Cardiac muscle cell (in vitro differentiated cells and primary cell): ENCODE data around the gene MMP3. TPM values are rescaled to one million over a fixed set of nuclear protein-coding genes. Genes with fewer than 3 reads are reported as not detected.

Experiments used
- DNase-seq, 2 donors: peaks; one replicate each; pipeline versions ENCODE4 v3.0.0 to v3.0.0-alpha.2; 2010 to 2017; ENCODE audit warnings: low read depth in 1 of 2, low spot score in 1 of 2
- H3K27ac ChIP-seq: fragments of 200-600 bp; sonication (generic); 2 replicates; pipeline ENCODE4 v1.5.1; 2016
- H3K27me3 ChIP-seq: fragments of 200-600 bp; sonication (generic); 2 replicates; pipeline ENCODE4 v1.6.0; 2016; ENCODE audit warnings: control low read depth
- H3K36me3 ChIP-seq: fragments of 200-600 bp; sonication (generic); 2 replicates; pipeline ENCODE4 v1.5.1; 2016; ENCODE audit warnings: control low read depth
- H3K4me1 ChIP-seq: fragments of 200-600 bp; sonication (generic); 2 replicates; pipeline ENCODE4 v1.8.1; 2017; ENCODE audit warnings: low read depth, mild to moderate bottlenecking, mixed run types
- H3K4me3 ChIP-seq: fragments of 200-600 bp; sonication (generic); 2 replicates; pipeline ENCODE4 v1.5.1; 2016; ENCODE audit warnings: mild to moderate bottlenecking
- H3K9me3 ChIP-seq: fragments of 200-600 bp; sonication (generic); 2 replicates; pipeline ENCODE4 v1.5.1; 2017; ENCODE audit warnings: low read depth, mild to moderate bottlenecking, control low read depth
- CTCF ChIP-seq: IDR thresholded peaks from 2 replicates; pipeline ENCODE4 v1.5.1; 2012; ENCODE audit warnings: low read depth, mild to moderate bottlenecking, low read length
- polyA plus RNA-seq: library from polyadenylated mRNA; unstranded; fragments of >200 nt; fragmentation: Nextera tagmentation; extraction: Ambion mirVana; gene quantifications from 2 replicates; pipeline ENCODE4 v1.2.1, GENCODE V29; 2016
- total RNA-seq: library from RNA; depleted of rRNA; stranded (reverse); fragments of >200 nt; gene quantifications from 2 replicates; pipeline ENCODE4 v1.2.3, GENCODE V29; 2016

Gene MMP3
- total and polyA plus RNA-seq, 2 experiments from 2014 or later, result not detected

- peak in 1 of 2 donors; percentile 11 for DNase-seq
- Histone ChIP-seq H3K4me3 (no peak overlapping the region), H3K27me3 (no peaks in the 10 kb centered on the region), H3K27ac (no peak overlapping the region), H3K9me3 (no peaks in the 10 kb centered on the region), H3K4me1 (peaks cover 4% of the 10 kb centered on the region), H3K36me3 (no peaks in the 10 kb centered on the region)
- no peak for TF ChIP-seq CTCF
Measured at GRCh38 chr11:102791271-102792036, 52.0 kb downstream of the MMP3 start.

GRCh38 chr11:102788334-102788995 is 54.9 kb downstream of the MMP3 start:
- no peaks in the 10 kb centered on the region for H3K9me3 ChIP-seq
- peaks cover 7% of the 10 kb centered on the region for H3K4me1 ChIP-seq
- DNase-seq, result no peak
- no peaks in the 10 kb centered on the region for H3K36me3 ChIP-seq
- no peak overlapping the region for H3K27ac ChIP-seq
- no peak for TF ChIP-seq CTCF
- no peaks in the 10 kb centered on the region for H3K27me3 ChIP-seq
- no peak overlapping the region for H3K4me3 ChIP-seq

Other genes with a start within 250 kb of the MMP3 start
- gene MMP20, start 218.3 kb downstream of the MMP3 start, total RNA-seq, result not detected in 2 replicates
- not detected in 2 replicates for gene MMP20, start 218.3 kb downstream of the MMP3 start, polyA plus RNA-seq
- not detected in 2 replicates for gene MMP27, start 137.8 kb downstream of the MMP3 start, total RNA-seq
- gene MMP27, start 137.8 kb downstream of the MMP3 start, polyA plus RNA-seq, result not detected in 2 replicates
- gene MMP8, start 118.7 kb downstream of the MMP3 start, total RNA-seq, result not detected in 2 replicates
- not detected in 2 replicates for gene MMP8, start 118.7 kb downstream of the MMP3 start, polyA plus RNA-seq
- not detected in 2 replicates for gene MMP10, start 63.0 kb downstream of the MMP3 start, total RNA-seq
- gene MMP10, start 63.0 kb downstream of the MMP3 start, polyA plus RNA-seq, result not detected in 2 replicates
- not detected in 2 replicates for gene MMP1, start 45.4 kb downstream of the MMP3 start, total RNA-seq
- 0.94 TPM in 1 of 2 replicates, not detected in the other for gene MMP1, start 45.4 kb downstream of the MMP3 start, polyA plus RNA-seq
- gene MMP12, start 31.4 kb upstream of the MMP3 start, total RNA-seq, result not detected in 2 replicates
- not detected in 2 replicates for gene MMP12, start 31.4 kb upstream of the MMP3 start, polyA plus RNA-seq
- not detected in 2 replicates for gene MMP13, start 112.1 kb upstream of the MMP3 start, total RNA-seq
- not detected in 2 replicates for gene MMP13, start 112.1 kb upstream of the MMP3 start, polyA plus RNA-seq
- 113 and 182 TPM in 2 replicates for gene DCUN1D5, start 248.6 kb upstream of the MMP3 start, total RNA-seq
- 75.5 and 101 TPM in 2 replicates for gene DCUN1D5, start 248.6 kb upstream of the MMP3 start, polyA plus RNA-seq